Hematopoietic multipotent progenitor cell treated with erythropoietin and hydrocortisone succinate and interleukin-3 and kit ligand, for 6 days (in vitro differentiated cells): ENCODE results near the gene CABCOCO1.

ENCODE experiments used
- DNase-seq: peaks from one replicate; pipeline ENCODE4 v3.0.0-alpha.2; 2015

Gene CABCOCO1

DNA sequence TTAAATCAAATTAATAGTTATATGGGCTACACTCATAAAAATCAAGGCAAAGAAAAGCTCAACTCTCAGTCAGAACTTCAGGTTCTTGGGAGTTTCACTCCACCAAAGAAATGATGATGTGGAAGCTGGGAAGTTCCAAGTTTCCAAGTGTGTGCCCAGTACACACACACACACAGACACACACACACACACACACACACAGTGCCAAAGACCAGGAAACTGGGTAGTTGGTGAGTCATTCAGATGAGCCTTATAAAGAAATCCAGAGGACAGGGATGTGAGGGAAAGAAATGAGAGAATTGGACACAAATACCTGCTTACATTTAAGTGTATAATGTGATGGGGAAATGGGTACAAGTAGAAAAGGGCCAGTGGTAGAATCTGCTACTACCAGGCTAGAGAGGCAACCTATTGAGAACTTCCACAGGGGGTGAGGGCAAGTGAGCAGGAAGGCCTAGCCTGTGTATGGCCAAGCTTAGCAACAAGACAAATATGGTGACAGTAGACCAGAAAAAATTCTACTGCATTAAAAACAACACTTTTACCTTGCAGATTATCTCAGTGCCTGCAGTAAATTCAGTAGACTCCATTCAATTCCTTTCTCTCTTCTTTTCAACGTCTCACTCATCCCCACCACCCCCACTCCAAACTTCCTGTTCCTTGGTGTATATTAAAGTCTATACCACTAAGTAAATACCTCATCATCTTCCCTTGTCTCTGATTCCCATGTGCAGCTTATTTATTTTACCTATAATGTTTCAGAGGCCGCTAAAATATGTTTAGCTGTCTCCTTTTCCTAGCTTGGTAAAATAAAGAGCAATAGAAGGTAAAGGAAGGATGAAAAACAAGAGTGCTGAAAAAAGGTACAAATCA, 95.0 kb downstream of the CABCOCO1 start:
- no peak for DNase-seq

DNA sequence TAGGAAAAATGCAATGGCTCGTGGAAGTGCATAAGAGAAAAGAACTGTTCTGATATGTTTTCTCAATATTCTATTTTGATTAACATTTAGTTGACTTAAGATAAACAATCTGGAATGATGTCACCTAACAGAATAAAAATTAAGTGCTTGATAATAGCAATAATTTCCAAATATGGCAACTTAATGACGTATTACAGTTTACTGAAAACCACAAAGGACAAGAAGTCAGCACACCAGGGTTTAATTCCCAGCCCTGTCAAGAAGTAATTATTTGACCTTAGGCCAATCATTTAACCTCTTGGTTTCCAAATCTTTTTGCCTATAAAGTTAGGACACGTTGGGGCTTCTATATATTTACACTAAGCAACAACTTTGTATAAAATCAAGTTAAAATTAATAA, 95.7 kb downstream of the CABCOCO1 start:
- DNase-seq: no peak

DNA sequence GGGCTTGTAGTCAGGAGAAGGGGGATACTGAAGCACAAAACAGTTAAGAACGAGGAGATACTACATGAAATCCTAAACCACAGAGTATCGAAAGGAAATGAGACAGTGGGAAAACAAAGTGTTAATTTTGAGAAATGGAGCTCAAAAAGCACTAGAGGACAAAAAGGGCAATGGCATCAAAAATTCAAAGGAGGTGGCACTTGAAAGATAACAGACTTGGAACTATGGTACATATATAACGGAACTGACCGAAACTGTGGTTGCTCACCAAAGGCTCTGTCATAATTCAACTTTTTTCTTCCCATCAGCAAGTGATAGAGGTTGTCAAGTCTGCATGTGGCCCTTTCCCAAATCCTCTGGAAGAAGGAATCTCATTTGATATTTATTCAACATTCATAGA, 97.0 kb downstream of the CABCOCO1 start:
- no peak for DNase-seq

DNA sequence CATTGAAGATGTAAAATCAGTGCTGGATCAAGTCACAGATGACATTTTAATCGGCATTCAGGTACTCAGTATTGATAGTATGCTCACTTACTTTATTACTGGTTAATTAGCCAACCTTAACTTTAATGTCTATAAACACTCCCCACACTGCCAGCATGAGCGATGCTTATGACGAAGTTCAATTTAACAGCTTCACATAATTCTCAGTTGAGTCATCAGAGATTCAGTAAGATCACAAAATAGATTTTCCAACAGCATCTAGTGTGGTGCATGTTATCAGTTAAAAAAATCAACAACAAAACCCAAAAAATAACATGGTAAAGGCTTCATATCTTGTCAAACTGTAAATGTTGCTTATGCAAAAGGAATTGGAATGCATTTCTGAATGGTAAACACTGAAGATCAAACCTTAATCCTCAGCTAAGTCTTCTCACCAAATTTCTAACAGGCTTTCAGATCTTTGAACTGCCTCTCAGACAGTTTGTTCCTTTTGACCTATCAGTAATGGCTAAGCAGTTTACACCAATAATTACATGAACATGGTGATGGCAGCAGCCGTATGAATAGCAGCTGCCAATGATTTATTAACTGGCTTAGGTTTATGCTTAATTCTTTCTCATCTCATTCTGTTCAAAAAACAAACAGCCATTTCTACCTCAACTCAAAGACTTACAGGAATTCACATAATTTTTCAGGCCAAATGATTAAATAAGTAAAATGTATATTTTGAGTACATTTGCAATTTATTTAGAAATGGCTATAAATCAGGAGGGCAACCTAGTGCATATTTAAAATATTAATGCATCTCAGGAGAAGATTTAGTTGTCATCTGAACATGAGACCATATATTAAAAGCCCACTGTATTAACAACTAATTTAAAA, 98.5 kb downstream of the CABCOCO1 start:
- DNase-seq: no peak

DNA sequence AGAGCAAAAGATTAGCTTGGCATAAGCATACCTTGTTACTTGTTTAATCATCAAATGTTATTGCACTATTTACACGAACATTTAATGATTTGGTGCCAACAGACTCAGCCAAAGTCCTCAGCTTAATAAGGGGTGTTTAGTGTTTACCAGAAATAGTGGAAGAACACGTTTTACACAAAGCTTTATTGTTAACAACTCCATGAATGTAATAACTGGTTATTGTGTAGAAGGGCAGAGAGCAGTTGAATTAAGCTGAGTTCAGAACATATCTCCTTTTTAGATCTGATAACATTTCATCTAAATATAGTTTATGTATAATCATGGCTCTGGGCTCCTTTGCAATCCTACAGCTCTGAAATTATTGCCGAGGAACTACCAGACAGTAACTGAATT, 99.1 kb downstream of the CABCOCO1 start:
- DNase-seq: no peak

DNA sequence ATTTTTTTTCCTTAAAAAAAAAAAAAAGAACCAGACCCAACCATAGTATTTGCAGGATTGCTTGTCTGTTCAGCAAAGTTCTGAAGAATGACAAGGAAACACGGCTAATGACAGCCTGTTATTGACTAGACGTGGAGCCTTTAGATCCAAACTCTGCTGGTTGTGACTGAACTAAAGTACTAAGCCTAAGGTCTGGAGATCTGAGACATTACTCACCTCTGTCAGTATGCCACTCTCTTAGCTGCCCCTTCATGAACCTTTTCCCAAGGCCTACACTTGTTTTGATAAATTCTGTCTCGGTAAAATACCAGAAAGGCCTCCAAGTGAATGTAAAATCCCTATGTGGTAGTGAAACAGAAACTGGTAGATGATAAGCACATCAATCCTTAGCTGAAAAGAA, 101.0 kb downstream of the CABCOCO1 start:
- DNase-seq: no peak

DNA sequence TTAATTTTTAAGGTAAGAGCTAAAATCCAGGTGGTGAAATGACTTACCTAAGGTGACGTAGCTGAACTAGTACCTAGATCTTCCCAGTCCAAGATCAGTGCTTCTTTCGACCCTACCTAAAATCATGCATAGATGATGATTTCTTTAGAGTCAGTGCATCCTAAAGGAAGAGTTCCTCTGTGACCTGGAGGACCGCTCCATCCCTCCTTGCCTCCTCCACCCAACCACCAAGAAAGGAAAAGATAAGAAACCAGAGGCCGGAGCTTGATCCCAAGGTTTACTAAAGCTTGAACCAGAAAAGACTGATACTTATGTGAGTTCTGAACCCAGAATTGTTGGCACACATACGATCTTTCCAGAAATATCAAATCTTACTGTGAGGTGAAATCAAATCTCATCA, 101.8 kb downstream of the CABCOCO1 start:
- no peak for DNase-seq

DNA sequence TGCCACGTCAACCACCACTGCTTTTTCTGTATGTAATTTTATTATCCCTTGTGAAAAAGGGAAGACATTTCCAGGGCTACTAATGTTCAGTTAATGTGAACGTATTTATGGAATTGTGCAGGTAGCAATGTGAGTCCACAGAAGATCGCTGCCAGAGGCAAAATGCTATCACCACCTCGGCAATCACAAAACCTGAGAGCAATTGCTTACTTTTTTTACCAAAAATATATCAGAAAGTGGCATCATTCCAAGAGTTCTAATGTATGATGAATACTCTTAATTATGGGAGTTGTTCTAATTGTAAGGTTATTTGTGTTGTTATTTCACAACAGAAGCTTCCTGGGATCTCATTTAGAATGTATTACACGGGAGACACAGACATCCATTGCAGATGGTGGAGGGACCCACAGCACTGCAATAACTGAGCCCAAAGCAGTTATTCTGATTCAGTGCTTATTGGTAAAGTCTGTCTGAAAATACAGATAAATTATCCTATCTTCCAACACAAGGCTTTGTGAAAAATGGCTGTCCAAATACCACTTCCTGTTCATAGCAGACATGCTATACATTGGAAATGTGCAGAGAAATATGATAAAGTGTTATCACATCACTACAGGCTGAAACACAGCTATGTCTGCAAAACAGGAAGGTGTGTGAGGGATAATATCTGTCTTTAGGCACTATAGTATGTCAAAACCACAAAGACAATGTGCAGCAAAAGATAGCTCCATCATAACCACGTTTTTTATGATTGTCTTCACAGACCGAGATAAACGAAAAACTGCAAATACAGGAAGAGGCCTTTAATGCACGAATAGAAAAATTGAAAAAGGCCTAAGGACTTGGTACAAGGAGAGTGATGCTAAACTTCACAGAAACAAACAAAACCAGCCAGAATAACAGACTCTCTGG, 102.7 kb downstream of the CABCOCO1 start:
- DNase-seq: peak; percentile 99

DNA sequence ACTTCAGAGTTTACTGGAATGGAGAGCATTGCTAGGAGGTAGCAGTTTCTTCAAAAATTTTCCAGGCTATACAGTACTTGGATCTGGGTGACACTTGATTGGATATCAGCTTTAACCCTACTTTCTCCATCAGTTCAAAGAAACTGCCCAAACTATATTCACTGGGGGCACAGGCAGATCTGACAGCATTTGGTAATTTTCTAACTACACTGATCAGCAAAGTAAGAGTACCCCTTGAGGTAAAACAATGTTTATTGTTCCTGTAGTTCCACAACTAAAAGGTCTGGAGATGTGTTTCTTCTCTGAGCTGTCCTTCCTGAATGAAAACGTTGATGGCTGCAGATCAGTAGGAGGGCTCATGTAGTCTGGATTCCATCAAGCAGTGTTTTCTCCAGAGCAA, 104.2 kb downstream of the CABCOCO1 start:
- DNase-seq: no peak

DNA sequence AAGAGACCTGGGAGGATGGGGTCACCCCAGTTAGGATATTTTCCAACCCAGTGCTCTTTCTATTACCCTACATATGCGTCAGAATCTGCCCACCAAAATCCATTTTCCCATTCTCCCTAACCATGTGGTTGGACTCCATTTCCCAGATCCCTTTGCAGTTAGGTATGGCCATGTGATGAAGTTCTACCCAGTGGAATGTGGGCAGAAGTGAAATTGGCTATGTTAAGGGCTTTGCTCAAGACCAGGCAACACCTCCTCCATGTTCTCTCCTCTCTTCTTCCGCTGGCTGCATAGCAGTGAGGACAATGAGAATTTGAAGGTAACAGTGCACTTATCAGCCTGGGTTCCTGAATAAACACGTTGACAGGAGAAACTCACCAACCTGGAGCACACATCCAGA, 111.3 kb downstream of the CABCOCO1 start:
- DNase-seq: no peak

DNA sequence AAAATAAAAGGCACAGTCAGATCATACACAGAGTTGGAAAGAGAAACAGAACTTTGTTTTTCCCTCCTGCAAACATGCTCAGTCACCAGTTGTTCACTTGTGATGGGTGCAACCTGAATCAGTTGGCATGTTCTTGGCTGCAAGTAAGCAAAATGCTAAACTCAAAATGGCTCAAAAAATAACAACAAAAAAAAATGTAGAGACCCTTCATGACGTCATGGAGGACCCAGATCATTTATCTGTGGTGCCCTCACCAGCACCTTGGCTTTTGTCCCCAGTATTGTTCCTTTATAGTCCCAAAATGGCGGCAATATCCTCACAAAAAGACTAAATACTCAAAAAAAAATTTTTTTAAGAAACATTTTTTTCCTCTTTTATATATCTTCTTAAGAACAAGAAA, 112.4 kb downstream of the CABCOCO1 start:
- no peak for DNase-seq

DNA sequence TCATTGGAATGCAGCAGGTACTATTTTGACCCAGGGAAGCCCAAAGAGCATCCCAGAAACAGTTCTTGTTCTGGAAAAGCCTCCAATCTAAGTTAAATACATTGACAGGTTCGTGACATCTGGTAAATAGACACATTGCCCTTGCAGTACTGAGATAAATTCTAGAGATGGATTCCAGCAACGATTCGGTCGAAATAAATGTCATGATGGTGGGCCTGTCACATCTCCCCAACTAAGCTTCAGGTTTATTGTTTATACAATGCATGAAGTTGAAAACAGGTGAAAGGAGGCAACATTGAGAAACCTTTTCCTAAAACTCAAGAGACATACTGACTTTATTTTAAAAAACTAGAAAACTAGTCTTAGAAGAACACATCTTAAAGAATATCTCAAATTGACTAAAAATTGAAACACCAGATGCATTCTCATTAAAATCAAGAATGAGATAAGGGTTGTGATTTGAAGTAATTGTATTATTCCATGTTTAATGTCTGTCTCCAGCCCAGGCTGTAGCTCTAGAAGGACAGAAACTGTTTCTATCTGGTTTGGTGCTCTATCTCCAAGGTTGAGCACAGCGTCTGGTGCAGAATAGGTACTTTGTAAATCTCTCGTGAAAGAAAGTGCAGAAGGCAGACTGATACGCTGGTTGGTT, 114.0 kb downstream of the CABCOCO1 start:
- DNase-seq: no peak

DNA sequence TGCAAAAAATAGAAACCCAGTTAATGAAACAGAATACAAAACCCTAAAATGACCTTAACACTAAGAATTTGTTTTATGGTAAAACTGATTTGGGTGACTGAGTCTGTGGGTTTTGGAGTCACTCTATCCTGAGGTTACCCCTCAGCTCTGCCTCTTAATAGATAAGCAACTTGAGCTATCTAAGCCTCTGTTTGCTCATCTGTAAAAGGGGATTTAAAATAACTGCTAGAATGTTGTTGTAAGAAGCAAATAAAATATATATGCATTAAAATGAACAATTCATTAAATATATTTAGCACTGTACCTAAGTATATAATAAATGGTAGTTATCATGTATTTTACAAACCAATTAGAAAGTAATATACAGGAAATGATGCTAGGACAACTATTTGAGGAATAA, 115.4 kb downstream of the CABCOCO1 start:
- peak; percentile 71 for DNase-seq

DNA sequence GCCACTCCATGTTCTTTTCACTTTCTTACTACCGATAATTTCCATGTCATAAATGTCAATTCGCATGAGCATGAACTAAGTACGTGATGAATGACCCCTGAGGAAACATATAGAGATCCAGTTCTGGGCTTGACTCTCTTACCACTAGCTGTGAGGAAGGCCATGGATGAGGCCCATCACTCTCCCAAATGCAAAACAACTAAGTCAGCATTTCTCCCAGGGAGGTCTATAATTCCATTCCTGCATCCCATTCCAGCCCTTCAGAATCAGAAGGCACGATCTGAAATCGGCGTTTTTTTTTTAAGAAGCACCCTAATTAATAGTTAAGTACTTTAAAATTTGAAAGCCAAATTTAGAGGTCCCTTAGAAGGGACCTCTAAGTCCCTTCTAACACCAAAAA, 116.5 kb downstream of the CABCOCO1 start:
- no peak for DNase-seq

DNA sequence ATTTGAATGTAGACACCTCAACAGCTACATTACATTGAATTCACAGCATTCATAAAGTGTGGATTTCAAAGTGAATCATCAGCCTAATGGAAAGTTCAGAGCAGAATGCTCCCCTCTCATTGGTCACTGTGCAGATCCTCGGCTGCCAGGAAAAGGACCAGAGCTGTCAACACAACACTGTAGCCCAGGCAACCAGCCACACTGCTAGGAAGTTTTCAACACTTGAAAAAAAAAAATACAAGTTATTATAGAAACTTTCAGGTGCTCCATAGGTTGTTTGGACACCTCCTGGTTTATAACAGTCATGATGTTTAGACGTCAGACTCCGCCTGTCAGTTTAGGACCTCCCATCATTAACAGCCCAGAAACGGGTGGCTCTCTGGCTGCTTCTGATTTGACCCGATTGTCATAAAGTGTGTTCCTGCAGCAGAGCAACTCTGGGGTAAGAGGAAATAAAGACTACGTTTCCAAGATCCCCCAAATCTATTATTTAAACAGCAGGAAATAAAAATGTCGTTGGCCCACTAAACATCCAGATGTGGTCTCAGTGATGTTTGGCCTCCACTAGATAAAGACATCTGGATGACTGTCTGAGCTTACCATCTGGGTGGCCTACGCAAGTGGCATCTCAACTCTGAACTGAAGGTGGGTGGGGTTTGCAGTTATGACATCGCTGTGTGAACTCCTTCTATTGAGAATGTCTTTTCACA, 117.4 kb downstream of the CABCOCO1 start:
- peak; percentile 94 for DNase-seq

DNA sequence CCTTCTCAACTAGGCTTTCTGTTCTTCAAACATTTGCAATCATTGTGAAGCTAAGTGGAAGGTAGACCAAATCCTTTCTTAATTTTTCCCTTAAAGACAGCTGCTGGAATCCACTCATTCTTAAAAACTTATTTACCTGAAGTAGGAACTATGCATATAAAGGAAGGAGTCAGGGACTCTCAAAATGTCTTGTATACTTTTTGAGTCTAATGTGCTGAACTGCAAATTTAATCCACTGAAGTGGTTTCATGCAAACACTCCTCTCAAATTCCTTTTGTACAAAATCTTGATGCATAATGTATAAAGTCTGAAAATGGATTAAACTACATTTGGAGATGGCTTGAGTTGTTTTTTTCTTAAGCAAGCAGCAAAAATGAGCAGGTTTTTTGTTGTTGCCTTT, 118.0 kb downstream of the CABCOCO1 start:
- DNase-seq: no peak

DNA sequence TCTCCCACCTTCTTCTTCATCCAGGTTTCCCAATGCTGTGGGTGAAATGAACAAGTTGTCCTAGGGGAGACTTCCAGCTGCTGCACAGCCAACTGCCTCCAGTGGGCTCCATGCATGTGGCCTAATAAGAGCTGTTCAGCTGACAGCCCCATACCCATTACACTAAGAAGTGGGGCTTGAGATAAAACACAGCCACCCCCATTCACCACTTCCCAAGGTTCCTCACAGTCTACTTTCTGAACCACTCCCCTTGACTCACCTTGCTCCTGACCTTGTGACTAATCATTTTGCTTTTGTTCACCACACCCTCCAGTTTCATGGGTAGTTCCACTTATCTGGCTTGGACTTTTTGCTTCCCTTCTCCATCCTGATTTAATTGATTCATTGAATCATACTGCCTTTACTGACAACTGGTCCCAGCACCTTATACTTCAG, 119.3 kb downstream of the CABCOCO1 start:
- peak; percentile 42 for DNase-seq

DNA sequence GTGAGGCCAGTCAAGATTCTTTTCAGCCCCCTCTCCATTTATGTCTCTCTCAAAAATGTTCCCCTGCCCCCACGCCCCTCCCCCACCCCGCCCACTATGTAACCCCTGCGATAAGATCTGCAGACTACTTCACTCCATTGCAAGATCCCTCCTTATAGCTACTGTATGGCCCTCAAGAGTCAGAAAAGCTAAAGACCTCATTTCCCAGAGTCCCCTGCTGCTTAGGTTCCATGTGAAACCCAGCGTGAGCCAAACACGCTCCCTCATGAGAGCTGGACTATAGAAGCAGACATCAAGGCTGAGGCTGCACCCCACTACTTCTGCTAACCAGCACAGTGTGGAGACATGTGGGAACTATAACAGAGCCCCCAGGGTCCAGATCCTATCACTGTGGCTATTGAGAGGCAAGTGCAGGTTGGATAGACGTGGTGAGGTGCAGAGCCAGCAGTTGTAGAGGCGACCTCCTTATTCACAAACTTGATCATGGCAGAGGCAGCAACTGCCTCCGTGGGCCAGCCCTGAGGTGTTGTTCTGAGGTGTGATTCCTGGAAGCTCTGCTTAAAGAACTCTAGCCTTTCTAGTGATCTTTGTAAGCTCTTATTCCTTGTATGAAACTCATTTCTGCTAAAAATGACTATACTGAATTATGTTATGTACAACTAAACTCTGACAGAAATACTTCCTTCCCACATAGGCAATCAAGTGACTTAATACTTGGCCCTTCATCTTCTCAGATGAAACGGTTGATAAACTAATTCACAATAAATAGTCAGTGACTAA, 121.8 kb downstream of the CABCOCO1 start:
- no peak for DNase-seq

DNA sequence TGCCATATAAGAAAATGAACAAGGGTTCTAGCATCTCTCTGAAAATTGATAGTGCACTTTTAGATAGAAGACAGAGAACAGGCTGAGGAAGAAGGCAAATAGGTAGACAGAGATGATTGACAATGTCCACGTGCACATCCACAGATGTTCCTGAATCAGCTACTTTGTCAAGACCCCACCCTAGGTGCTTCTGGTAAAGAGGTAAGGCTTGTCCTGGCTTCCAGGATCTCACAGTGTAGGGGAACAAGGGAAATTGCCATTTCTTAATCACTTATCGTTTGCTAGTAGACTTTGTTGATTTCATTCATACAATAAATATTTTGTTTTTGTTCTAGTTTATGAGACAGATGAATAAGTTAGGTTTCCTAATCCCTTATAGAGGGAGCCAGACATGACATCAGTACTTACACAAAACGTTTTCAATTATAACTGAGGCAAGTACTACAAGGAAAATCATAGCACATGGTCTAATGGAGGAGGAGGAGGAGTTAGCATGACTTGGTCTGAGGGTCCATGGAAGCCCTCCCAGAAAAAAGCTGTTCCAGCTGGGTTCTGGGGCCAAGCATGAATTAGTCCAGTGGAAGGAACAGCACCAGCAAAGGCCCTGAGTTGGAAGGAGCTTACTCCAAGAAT, 122.9 kb downstream of the CABCOCO1 start:
- DNase-seq: no peak

DNA sequence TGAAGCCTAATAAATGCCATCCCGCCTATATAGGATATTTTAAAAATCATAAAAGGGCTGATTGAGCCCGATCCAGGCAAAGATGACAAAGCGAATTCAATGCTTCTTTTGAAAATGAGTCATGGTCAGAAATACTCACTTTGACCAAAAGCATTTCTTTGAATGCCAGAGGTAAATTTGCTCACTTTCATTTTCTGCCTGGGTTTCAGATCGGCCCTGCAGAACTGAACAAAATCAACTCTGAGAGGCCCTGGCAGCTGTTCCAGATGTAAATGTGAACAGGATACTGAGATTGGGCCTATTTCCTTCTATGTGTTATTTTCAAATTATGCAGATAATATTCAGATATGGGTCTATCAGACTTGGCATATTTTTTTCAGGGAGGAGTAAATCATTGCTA, 124.0 kb downstream of the CABCOCO1 start:
- no peak for DNase-seq
